Activated naive CD8-positive, alpha-beta T cell treated with anti-CD3 and anti-CD28 coated beads, Interleukin-2, amount 50 U/mL, for 24 hours (primary cell): ENCODE measurements around the gene HNMT.
"Not testable (repeated sequence)": the region's sequence is repeated elsewhere in the genome, so short reads cannot be mapped to it uniquely, and the experiment has no call there.

ENCODE experiments used
- ATAC-seq: fragments of 150-1000 bp; cut with Tn5 transposase; one replicate; pipeline ENCODE4 v1.10.0; 2021
- DNase-seq: peaks from one replicate; pipeline ENCODE4 v3.0.0; 2021
- H3K27ac Mint-ChIP-seq: one replicate; pipeline ENCODE4 v1.8.0; 2021; ENCODE audit warnings: mild to moderate bottlenecking, mixed read lengths
- H3K27me3 Mint-ChIP-seq: one replicate; pipeline ENCODE4 v1.8.0; 2021; ENCODE audit warnings: mixed read lengths
- H3K36me3 Mint-ChIP-seq: one replicate; pipeline ENCODE4 v1.8.0; 2021; ENCODE audit warnings: low read depth, mixed read lengths
- H3K4me1 Mint-ChIP-seq: one replicate; pipeline ENCODE4 v1.8.0; 2021; ENCODE audit warnings: mixed read lengths
- H3K4me3 Mint-ChIP-seq: one replicate; pipeline ENCODE4 v1.8.0; 2021; ENCODE audit warnings: mild to moderate bottlenecking, moderate library complexity, mixed read lengths
- H3K9me3 Mint-ChIP-seq: one replicate; pipeline ENCODE4 v1.8.0; 2021; ENCODE audit warnings: mixed read lengths

HNMT gene

GRCh38 chr2:138023298-138023697, 59.0 kb downstream of the HNMT start:
- Mint-ChIP-seq H3K4me3 (no peak overlapping the region), H3K9me3 (no peaks in the 10 kb centered on the region), H3K36me3 (no peaks in the 10 kb centered on the region), H3K4me1 (no peaks in the 10 kb centered on the region), H3K27ac (no peak overlapping the region), H3K27me3 (peaks cover 1% of the 10 kb centered on the region)
- ATAC-seq (no peak), DNase-seq (no peak)

DNA sequence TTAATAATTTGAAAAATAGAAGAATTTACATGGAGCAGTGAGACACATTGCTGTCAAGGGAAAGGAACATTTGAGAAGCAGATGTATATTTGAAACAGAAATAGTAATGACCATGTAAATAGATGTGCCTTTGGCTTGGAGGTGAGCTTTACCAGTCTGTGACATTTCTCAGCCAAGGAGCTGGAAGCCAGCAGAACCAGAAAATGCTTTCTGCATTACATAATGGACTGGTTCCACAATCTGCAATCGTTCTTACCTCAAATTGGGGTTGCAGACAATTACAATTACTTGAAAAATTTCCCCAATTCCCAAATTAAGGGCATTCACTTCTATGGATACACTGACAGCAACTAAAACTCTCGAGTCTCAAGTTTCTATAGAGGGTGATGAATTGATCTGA, 59.7 kb downstream of the HNMT start:
- no peaks in the 10 kb centered on the region for H3K9me3 Mint-ChIP-seq
- no peaks in the 10 kb centered on the region for H3K36me3 Mint-ChIP-seq
- DNase-seq (no peak), ATAC-seq (no peak)
- peaks cover 1% of the 10 kb centered on the region for H3K27me3 Mint-ChIP-seq
- H3K4me1 Mint-ChIP-seq, result no peaks in the 10 kb centered on the region
- H3K4me3 Mint-ChIP-seq, result no peak overlapping the region
- H3K27ac Mint-ChIP-seq, result no peak overlapping the region

DNA sequence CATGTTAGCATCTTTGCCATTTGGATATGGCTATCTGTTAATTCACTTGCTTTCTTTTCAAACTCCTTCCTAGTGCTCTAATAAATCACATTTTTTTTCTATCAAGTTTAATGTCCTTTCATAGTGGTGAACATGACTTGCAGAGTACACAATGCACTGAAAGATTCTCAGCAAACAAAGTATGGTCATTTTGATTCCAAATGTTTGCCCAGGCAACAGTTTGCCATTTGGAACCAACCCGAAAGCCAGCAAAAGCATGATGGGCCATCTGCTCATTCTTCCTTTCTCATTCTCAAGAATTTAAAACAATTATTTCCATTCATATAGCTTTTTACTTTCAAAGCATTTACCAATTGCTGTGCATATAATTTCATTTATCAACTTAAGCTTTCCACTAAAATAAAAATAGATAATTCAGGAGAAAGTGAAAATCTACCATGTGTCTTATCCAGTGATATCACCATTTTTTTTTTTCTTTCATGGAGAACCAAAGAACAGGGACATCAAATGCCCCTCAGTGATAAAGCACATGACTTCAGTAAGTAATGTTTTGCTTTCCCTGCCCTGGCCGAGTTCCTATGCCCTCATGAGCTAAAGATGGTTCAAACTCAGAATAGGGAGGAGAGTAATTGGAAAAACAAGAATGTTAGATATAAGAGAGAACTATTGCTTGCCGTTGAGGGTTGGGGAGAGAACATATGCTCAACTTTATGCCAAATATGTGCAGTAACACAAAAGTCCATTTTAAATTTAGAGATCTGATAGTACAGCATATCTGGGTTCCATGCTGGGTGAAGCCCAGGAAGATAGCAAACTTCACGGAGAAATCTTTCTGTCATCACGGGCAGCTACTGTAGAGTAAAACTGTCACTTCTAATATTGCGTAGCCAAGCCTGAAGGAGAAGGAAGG, 62.1 kb downstream of the HNMT start:
- Mint-ChIP-seq H3K4me1 (no peaks in the 10 kb centered on the region), H3K27me3 (peaks cover 1% of the 10 kb centered on the region), H3K27ac (no peak overlapping the region), H3K36me3 (no peaks in the 10 kb centered on the region), H3K9me3 (no peaks in the 10 kb centered on the region), H3K4me3 (no peak overlapping the region)
- DNase-seq (no peak), ATAC-seq (no peak)

- H3K27me3 Mint-ChIP-seq, result peaks cover 1% of the 10 kb centered on the region
- no peaks in the 10 kb centered on the region for H3K4me1 Mint-ChIP-seq
- H3K36me3 Mint-ChIP-seq, result no peaks in the 10 kb centered on the region
- H3K27ac Mint-ChIP-seq, result no peak overlapping the region
- ATAC-seq (no peak), DNase-seq (no peak)
- H3K4me3 Mint-ChIP-seq, result no peak overlapping the region
- H3K9me3 Mint-ChIP-seq, result no peaks in the 10 kb centered on the region
Measured at GRCh38 chr2:138028538-138028937, 64.3 kb downstream of the HNMT start.

DNA sequence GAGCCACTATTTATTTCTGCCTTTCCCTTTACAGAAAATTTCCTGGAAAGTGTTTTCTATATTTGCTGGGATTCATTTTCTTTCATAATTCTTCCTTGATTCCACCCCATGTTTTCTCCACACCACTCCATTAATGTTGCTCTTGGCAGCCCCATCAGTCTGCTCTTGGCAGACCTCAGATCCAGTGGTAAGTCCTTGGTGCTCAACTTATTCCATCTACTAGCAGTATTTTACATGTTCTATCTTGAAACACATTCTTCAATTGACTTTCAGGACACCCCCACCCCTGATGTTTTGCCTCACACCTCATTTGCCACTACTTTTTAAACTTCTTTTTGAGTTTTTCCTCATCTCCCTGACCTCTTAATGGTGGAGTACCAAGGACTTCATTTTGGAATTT, 65.0 kb downstream of the HNMT start:
- Mint-ChIP-seq H3K36me3 (no peaks in the 10 kb centered on the region), H3K4me3 (no peak overlapping the region), H3K27ac (no peak overlapping the region), H3K4me1 (no peaks in the 10 kb centered on the region), H3K9me3 (no peaks in the 10 kb centered on the region), H3K27me3 (peaks cover 1% of the 10 kb centered on the region)
- DNase-seq, result no peak
- ATAC-seq, result no peak

- H3K4me1 Mint-ChIP-seq, result no peaks in the 10 kb centered on the region
- peaks cover 1% of the 10 kb centered on the region for H3K27me3 Mint-ChIP-seq
- DNase-seq (no peak), ATAC-seq (no peak)
- H3K36me3 Mint-ChIP-seq, result no peaks in the 10 kb centered on the region
- H3K27ac Mint-ChIP-seq, result no peak overlapping the region
- H3K4me3 Mint-ChIP-seq, result no peak overlapping the region
- no peaks in the 10 kb centered on the region for H3K9me3 Mint-ChIP-seq
Measured at GRCh38 chr2:138030459-138030858, 66.2 kb downstream of the HNMT start.

- H3K27ac Mint-ChIP-seq, result no peak overlapping the region
Measured at GRCh38 chr2:138032334-138032733, 68.1 kb downstream of the HNMT start.

DNA sequence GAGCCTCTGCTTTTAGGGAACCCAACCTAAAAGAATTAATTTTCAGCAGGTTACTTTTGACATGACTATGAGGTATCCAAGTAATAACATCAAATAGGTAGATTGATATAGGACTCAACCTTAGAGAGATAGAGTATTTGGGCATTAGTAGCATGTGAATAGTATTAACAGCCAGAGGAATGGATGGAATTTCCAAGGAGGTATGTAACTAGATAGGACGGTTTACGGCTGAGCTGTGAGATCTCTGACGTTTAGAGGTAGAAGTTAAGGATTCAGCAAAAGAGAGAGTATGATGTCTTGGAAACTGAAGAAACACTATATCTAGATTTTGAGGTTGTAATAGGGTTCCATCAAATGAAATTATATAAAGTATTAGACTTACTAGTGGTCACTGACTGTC, 70.3 kb downstream of the HNMT start:
- Mint-ChIP-seq H3K9me3 (no peaks in the 10 kb centered on the region), H3K27ac (no peak overlapping the region), H3K4me1 (no peaks in the 10 kb centered on the region), H3K27me3 (no peaks in the 10 kb centered on the region), H3K36me3 (no peaks in the 10 kb centered on the region), H3K4me3 (no peak overlapping the region)
- DNase-seq, result no peak
- no peak for ATAC-seq

More at GRCh38 chr2:138032334-138032733, 68.1 kb downstream of the HNMT start:
- DNase-seq (no peak), ATAC-seq (no peak)
- Mint-ChIP-seq H3K27me3 (no peaks in the 10 kb centered on the region), H3K36me3 (no peaks in the 10 kb centered on the region), H3K9me3 (no peaks in the 10 kb centered on the region), H3K4me1 (no peaks in the 10 kb centered on the region), H3K4me3 (no peak overlapping the region)

GRCh38 chr2:138035608-138036217, 71.4 kb downstream of the HNMT start:
- Mint-ChIP-seq H3K27ac (no peak overlapping the region), H3K9me3 (no peaks in the 10 kb centered on the region), H3K4me1 (no peaks in the 10 kb centered on the region), H3K36me3 (no peaks in the 10 kb centered on the region), H3K27me3 (no peaks in the 10 kb centered on the region), H3K4me3 (no peak overlapping the region)
- ATAC-seq (no peak), DNase-seq (no peak)

GRCh38 chr2:138036522-138036921, 72.2 kb downstream of the HNMT start:
- Mint-ChIP-seq H3K27me3 (no peaks in the 10 kb centered on the region), H3K4me3 (no peak overlapping the region), H3K9me3 (no peaks in the 10 kb centered on the region), H3K4me1 (no peaks in the 10 kb centered on the region), H3K36me3 (no peaks in the 10 kb centered on the region), H3K27ac (no peak overlapping the region)
- no peak for DNase-seq
- no peak for ATAC-seq

- no peak for ATAC-seq
- H3K4me1 Mint-ChIP-seq, result no peaks in the 10 kb centered on the region
Measured at GRCh38 chr2:138037090-138037489, 72.8 kb downstream of the HNMT start.

DNA sequence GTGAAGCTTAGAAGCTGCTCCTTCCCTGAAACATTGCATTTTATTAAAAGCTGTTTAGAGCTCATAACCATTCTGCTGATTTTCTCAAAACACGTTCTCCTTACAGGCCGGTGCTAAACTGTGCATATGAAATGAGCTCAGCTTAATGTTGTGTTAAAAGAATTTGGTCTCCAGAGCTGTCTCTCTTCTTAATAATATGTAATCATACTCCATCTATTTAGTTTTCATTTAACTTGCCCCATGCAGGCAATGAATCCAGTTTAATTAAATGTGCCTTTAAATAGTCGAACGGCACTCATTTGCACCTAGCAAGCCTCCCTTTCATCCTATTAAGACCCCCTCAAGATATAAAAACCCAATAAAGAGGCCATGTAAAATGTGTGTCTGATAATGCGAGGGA, 76.3 kb downstream of the HNMT start:
- peaks cover 9% of the 10 kb centered on the region for H3K9me3 Mint-ChIP-seq
- DNase-seq (no peak), ATAC-seq (no peak)
- no peaks in the 10 kb centered on the region for H3K4me1 Mint-ChIP-seq
- no peak overlapping the region for H3K27ac Mint-ChIP-seq
- no peaks in the 10 kb centered on the region for H3K27me3 Mint-ChIP-seq
- H3K36me3 Mint-ChIP-seq, result no peaks in the 10 kb centered on the region
- H3K4me3 Mint-ChIP-seq, result no peak overlapping the region

More at GRCh38 chr2:138037090-138037489, 72.8 kb downstream of the HNMT start:
- DNase-seq, result no peak
- H3K27ac Mint-ChIP-seq, result no peak overlapping the region
- no peak overlapping the region for H3K4me3 Mint-ChIP-seq
- H3K27me3 Mint-ChIP-seq, result no peaks in the 10 kb centered on the region
- H3K9me3 Mint-ChIP-seq, result no peaks in the 10 kb centered on the region
- H3K36me3 Mint-ChIP-seq, result no peaks in the 10 kb centered on the region

DNA sequence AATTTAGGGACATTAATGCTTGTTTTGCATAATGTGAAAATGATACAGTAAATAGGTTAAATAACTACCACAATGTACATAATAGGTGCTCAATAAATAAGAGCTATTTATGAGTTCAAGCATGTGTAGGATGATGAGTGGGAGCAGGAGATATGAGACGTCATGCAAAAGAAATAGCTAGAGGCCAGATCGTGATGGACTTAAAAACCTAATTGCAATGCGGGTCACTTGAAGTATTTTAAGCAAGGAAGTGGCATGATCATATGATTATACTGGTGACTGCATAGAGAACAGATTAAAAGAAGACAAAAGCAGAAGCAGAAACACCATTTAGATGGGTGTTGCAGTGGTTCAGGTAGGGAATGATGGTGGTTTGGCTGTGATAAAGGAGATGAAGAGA, 78.0 kb downstream of the HNMT start:
- no peak overlapping the region for H3K4me3 Mint-ChIP-seq
- H3K27ac Mint-ChIP-seq, result no peak overlapping the region
- H3K27me3 Mint-ChIP-seq, result no peaks in the 10 kb centered on the region
- no peaks in the 10 kb centered on the region for H3K4me1 Mint-ChIP-seq
- DNase-seq (no peak), ATAC-seq (no peak)
- peaks cover 9% of the 10 kb centered on the region for H3K9me3 Mint-ChIP-seq
- H3K36me3 Mint-ChIP-seq, result no peaks in the 10 kb centered on the region

DNA sequence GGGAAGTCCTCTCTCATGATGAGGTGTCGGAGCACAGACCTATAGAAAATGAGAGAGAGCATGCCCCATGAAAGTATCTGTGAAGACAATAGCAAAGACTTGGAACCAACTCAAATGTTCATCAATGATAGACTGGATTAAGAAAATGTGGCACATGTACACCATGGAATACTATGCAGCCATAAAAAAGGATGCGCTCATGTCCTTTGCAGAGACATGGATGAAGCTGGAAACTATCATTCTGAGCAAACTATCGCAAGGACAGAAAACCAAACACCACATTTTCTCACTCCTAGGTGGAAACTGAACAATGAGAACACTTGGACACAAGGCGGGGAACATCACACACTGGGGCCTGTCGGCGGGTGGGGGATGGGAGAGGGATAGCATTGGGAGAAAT, 79.3 kb downstream of the HNMT start:
- not testable (repeated sequence) for H3K27ac Mint-ChIP-seq, DNase-seq, ATAC-seq, H3K9me3 Mint-ChIP-seq, H3K36me3 Mint-ChIP-seq, H3K27me3 Mint-ChIP-seq, H3K4me3 Mint-ChIP-seq, H3K4me1 Mint-ChIP-seq

GRCh38 chr2:138058427-138058826, 94.2 kb downstream of the HNMT start:
- no peaks in the 10 kb centered on the region for H3K27me3 Mint-ChIP-seq
- ATAC-seq, result no peak
- no peaks in the 10 kb centered on the region for H3K36me3 Mint-ChIP-seq
- H3K27ac Mint-ChIP-seq, result no peak overlapping the region
- no peaks in the 10 kb centered on the region for H3K4me1 Mint-ChIP-seq
- no peaks in the 10 kb centered on the region for H3K9me3 Mint-ChIP-seq
- no peak for DNase-seq
- H3K4me3 Mint-ChIP-seq, result no peak overlapping the region
